ENCODE measurements around the gene GOLPH3L. TPM values are rescaled to one million over a fixed set of nuclear protein-coding genes. Genes with fewer than 3 reads are reported as not detected.
"Not testable (repeated sequence)": the region's sequence is repeated elsewhere in the genome, so short reads cannot be mapped to it uniquely, and the experiment has no call there.

The GOLPH3L gene
- total RNA-seq, 1 experiment from 2014 or later = 19.6 TPM

- no peaks in the 10 kb centered on the region for H3K4me1 ChIP-seq (ENCODE audit: control insufficient read depth, insufficient read depth, low read length)
- no peak overlapping the region for H3K4me3 ChIP-seq (ENCODE audit: low read depth in 2 of 2, low read length in 2 of 2)
- no peak for DNase-seq (ENCODE audit: low read depth, low spot score)
- CTCF ChIA-PET = no interaction called here
- POLR2A ChIA-PET = no interaction called here
- H3K9me3 ChIP-seq (ENCODE audit: control insufficient read depth, insufficient read depth, low read depth, low read length) = no peaks in the 10 kb centered on the region
- no peaks in the 10 kb centered on the region; the same call in 1 of the 2 replicates for H3K36me3 ChIP-seq (ENCODE audit: control insufficient read depth, insufficient read depth, low read length)
- in situ Hi-C loops (cut with HindIII; ENCODE audit: low pct_unique_long_range_greater_than_20kb, low sequenced_read_pairs) (no loop called here), intact Hi-C loops (cut with micrococcal nuclease; ENCODE audit: unreplicated experiment) (no loop called here)
- TF ChIP-seq REST (IDR thresholded peaks at IDR 0.05; ENCODE audit: insufficient read depth in 1 of 2, low read depth in 2 of 2, low read length in 1 of 2) (no peak), POLR2AphosphoS5 (IDR thresholded peaks at IDR 0.05; ENCODE audit: low read depth, low read length) (no peak), TCF7L2 (IDR thresholded peaks at IDR 0.05; ENCODE audit: low read depth, low read length) (no peak), CTCF (IDR thresholded peaks at IDR 0.05) (no peak), SIN3A (IDR thresholded peaks at IDR 0.05; ENCODE audit: borderline replicate concordance, insufficient read depth, low read depth, low read length) (no peak)
- H3K27ac ChIP-seq (ENCODE audit: low read length) = no peak overlapping the region
- no peak for ATAC-seq
- BruUV-seq (replicated peaks) = no TSS peak
- no peaks in the 10 kb centered on the region for H3K27me3 ChIP-seq (ENCODE audit: control insufficient read depth, insufficient read depth, low read length)
These were observed 34.1 kb downstream of the GOLPH3L start for GRCh38 chr1:150662811-150663210.

- H3K36me3 ChIP-seq (ENCODE audit: control insufficient read depth, insufficient read depth, low read length) = no peaks in the 10 kb centered on the region; the same call in 1 of the 2 replicates
- in situ Hi-C loops (cut with HindIII; ENCODE audit: low pct_unique_long_range_greater_than_20kb, low sequenced_read_pairs) = no loop called here
- intact Hi-C loops (cut with micrococcal nuclease; ENCODE audit: unreplicated experiment) = no loop called here
- TF ChIP-seq SIN3A (IDR thresholded peaks at IDR 0.05; ENCODE audit: borderline replicate concordance, insufficient read depth, low read depth, low read length) = no peak
- TF ChIP-seq TCF7L2 (IDR thresholded peaks at IDR 0.05; ENCODE audit: low read depth, low read length) = no peak
- no peak for TF ChIP-seq POLR2AphosphoS5 (IDR thresholded peaks at IDR 0.05; ENCODE audit: low read depth, low read length)
- no TSS peak for BruUV-seq (replicated peaks)
- no peaks in the 10 kb centered on the region for H3K27me3 ChIP-seq (ENCODE audit: control insufficient read depth, insufficient read depth, low read length)
- H3K27ac ChIP-seq (ENCODE audit: low read length) = no peak overlapping the region
- H3K9me3 ChIP-seq (ENCODE audit: control insufficient read depth, insufficient read depth, low read depth, low read length) = no peaks in the 10 kb centered on the region
- ATAC-seq (no peak), DNase-seq (ENCODE audit: low read depth, low spot score) (no peak)
- no peak overlapping the region for H3K4me3 ChIP-seq (ENCODE audit: low read depth in 2 of 2, low read length in 2 of 2)
- CTCF ChIA-PET = no interaction called here
- H3K4me1 ChIP-seq (ENCODE audit: control insufficient read depth, insufficient read depth, low read length) = no peaks in the 10 kb centered on the region
- POLR2A ChIA-PET = no interaction called here
These were observed 35.8 kb downstream of the GOLPH3L start for GRCh38 chr1:150661156-150661555.

- Histone ChIP-seq H3K4me3 (ENCODE audit: low read depth in 2 of 2, low read length in 2 of 2) (no peak overlapping the region), H3K27me3 (ENCODE audit: control insufficient read depth, insufficient read depth, low read length) (no peaks in the 10 kb centered on the region), H3K4me1 (ENCODE audit: control insufficient read depth, insufficient read depth, low read length) (no peaks in the 10 kb centered on the region), H3K27ac (ENCODE audit: low read length) (no peak overlapping the region), H3K9me3 (ENCODE audit: control insufficient read depth, insufficient read depth, low read depth, low read length) (no peaks in the 10 kb centered on the region), H3K36me3 (ENCODE audit: control insufficient read depth, insufficient read depth, low read length) (no peaks in the 10 kb centered on the region; the same call in 1 of the 2 replicates)
- in situ Hi-C loops (cut with HindIII; ENCODE audit: low pct_unique_long_range_greater_than_20kb, low sequenced_read_pairs) = no loop called here
- BruUV-seq (replicated peaks) = no TSS peak
- DNase-seq (ENCODE audit: low read depth, low spot score) (no peak), ATAC-seq (no peak)
- POLR2A ChIA-PET = no interaction called here
- TF ChIP-seq POLR2AphosphoS5 (IDR thresholded peaks at IDR 0.05; ENCODE audit: low read depth, low read length) = no peak
- intact Hi-C loops (cut with micrococcal nuclease; ENCODE audit: unreplicated experiment) = no loop called here
- CTCF ChIA-PET = no interaction called here
These were observed 36.4 kb downstream of the GOLPH3L start for GRCh38 chr1:150660584-150660983.

- H3K27ac ChIP-seq (ENCODE audit: low read length); ATAC-seq; H3K9me3 ChIP-seq (ENCODE audit: control insufficient read depth, insufficient read depth, low read depth, low read length); BruUV-seq (replicated peaks); CTCF ChIA-PET; H3K4me3 ChIP-seq (ENCODE audit: low read depth in 2 of 2, low read length in 2 of 2); POLR2A ChIA-PET; DNase-seq (ENCODE audit: low read depth, low spot score); H3K27me3 ChIP-seq (ENCODE audit: control insufficient read depth, insufficient read depth, low read length); in situ Hi-C loops (cut with HindIII; ENCODE audit: low pct_unique_long_range_greater_than_20kb, low sequenced_read_pairs); intact Hi-C loops (cut with micrococcal nuclease; ENCODE audit: unreplicated experiment); H3K4me1 ChIP-seq (ENCODE audit: control insufficient read depth, insufficient read depth, low read length); H3K36me3 ChIP-seq (ENCODE audit: control insufficient read depth, insufficient read depth, low read length): not testable (repeated sequence)
These were observed 39.9 kb downstream of the GOLPH3L start for GRCh38 chr1:150657064-150657463.

GRCh38 chr1:150654635-150655034 is 42.3 kb downstream of the GOLPH3L start:
- ATAC-seq; in situ Hi-C loops (cut with HindIII; ENCODE audit: low pct_unique_long_range_greater_than_20kb, low sequenced_read_pairs); DNase-seq (ENCODE audit: low read depth, low spot score); H3K36me3 ChIP-seq (ENCODE audit: control insufficient read depth, insufficient read depth, low read length); BruUV-seq (replicated peaks); H3K4me3 ChIP-seq (ENCODE audit: low read depth in 2 of 2, low read length in 2 of 2); POLR2A ChIA-PET; H3K9me3 ChIP-seq (ENCODE audit: control insufficient read depth, insufficient read depth, low read depth, low read length); intact Hi-C loops (cut with micrococcal nuclease; ENCODE audit: unreplicated experiment); CTCF ChIA-PET; H3K27me3 ChIP-seq (ENCODE audit: control insufficient read depth, insufficient read depth, low read length); H3K27ac ChIP-seq (ENCODE audit: low read length); H3K4me1 ChIP-seq (ENCODE audit: control insufficient read depth, insufficient read depth, low read length): not testable (repeated sequence)

Data from Panc1 (cell line).